Upper lobe of left lung (tissue), 4 donors: Measurements from ENCODE around the gene EML1.

ENCODE experiments used
- CTCF ChIP-seq, 6 experiments: fragments of 450-650 bp in 4 of 6; fragments of 200-600 bp in 2 of 6; sonication (generic) in 2 of 6; IDR thresholded peaks; one replicate each; pipeline ENCODE4 v1.5.1; 2016 to 2019; ENCODE audit warnings: antibody characterized with exemption in 6 of 6
- EP300 ChIP-seq, 4 donors: sonication (generic); formaldehyde crosslinking; IDR thresholded peaks; one replicate each; pipeline ENCODE4 v1.5.1; 2017; ENCODE audit warnings: antibody characterized with exemption in 4 of 4, control low read depth in 2 of 4
- POLR2AphosphoS5 ChIP-seq, 2 donors: sonication (generic); formaldehyde crosslinking; IDR thresholded peaks; one replicate each; pipeline ENCODE4 v1.5.1; 2017; ENCODE audit warnings: antibody characterized with exemption in 2 of 2

GRCh38 chr14:99983251-99984015 lies 190.2 kb downstream of the EML1 start:
- TF ChIP-seq POLR2AphosphoS5 (IDR thresholded peaks at IDR 0.05) (no peak), CTCF (IDR thresholded peaks at IDR 0.05) (no peak), EP300 (IDR thresholded peaks at IDR 0.05) (no peak)
